Measurements from ENCODE around the gene BCAS1.
A peak's percentile ranks its signal among the peaks of the same experiment; 100 is the strongest.

Gene BCAS1

DNA sequence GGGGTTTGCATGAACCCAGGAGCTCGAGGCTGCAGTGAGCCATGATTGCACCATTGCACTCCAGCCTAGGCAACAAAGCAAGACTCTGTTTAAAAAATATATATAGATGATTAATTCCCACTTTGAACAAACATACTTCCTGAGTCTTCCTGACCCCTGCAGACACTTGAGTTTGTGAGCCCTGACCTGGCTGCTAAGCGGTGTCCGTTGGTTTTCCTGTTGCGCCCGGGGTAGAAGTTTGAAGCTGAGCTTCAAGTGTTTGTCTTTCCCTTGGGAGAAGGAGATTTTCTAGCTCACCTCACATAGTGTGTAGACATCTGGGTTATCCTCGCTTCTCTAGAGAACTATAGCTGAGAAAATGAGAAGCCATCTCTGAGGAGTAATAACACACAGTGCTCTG lies 11.7 kb upstream of the BCAS1 start:
- WGBS (ENCODE audit: extremely low coverage, insufficient coverage, low lambda C conversion rate): no CpG with 5 or more reads among the region's 6 CpGs
- no peak overlapping the region for H3K56ac ChIP-seq (ENCODE audit: low read length)
- no peak overlapping the region for H3K4me3 ChIP-seq (ENCODE audit: low read length)
- H3K4me2 ChIP-seq (ENCODE audit: low read length): no peak overlapping the region
- H3K9ac ChIP-seq (ENCODE audit: low read length): no peak overlapping the region
- no peaks in the 10 kb centered on the region for H3K27me3 ChIP-seq (ENCODE audit: insufficient read depth, low read length, poor library complexity)
- no peak overlapping the region for H2BK120ac ChIP-seq (ENCODE audit: low read depth, low read length)
- H2BK15ac ChIP-seq (replicated peaks; ENCODE audit: low read depth): no peak overlapping the region
- H3K36me3 ChIP-seq (ENCODE audit: control insufficient read depth, insufficient read depth, low read length): no peaks in the 10 kb centered on the region
- no peak overlapping the region for H3K18ac ChIP-seq (ENCODE audit: low read length)
- no peak overlapping the region for H2BK5ac ChIP-seq (ENCODE audit: low read length)
- no peaks in the 10 kb centered on the region for H3K79me2 ChIP-seq (ENCODE audit: control insufficient read depth, insufficient read depth, low read length)
- no peaks in the 10 kb centered on the region for H3K4me1 ChIP-seq (ENCODE audit: control insufficient read depth, low read depth, low read length)
- H4K5ac ChIP-seq (ENCODE audit: low read length): no peak overlapping the region
- no peaks in the 10 kb centered on the region for H3K79me1 ChIP-seq (ENCODE audit: low read length)
- no peak overlapping the region for H3K4ac ChIP-seq (ENCODE audit: low read depth, low read length)
- H3K23ac ChIP-seq (ENCODE audit: low read length): no peak overlapping the region
- H4K8ac ChIP-seq (ENCODE audit: low read depth, low read length): no peak overlapping the region
- DNase-seq: no peak
- H2AK5ac ChIP-seq (ENCODE audit: low read length): no peak overlapping the region
- no peak overlapping the region for H3K27ac ChIP-seq (ENCODE audit: low read depth, low read length)

GRCh38 chr20:54079652-54080051 lies 9.3 kb upstream of the BCAS1 start:
- Histone ChIP-seq H2BK15ac (replicated peaks; ENCODE audit: low read depth) (no peak overlapping the region), H3K27me3 (ENCODE audit: insufficient read depth, low read length, poor library complexity) (no peaks in the 10 kb centered on the region), H3K27ac (ENCODE audit: low read depth, low read length) (no peak overlapping the region), H4K5ac (ENCODE audit: low read length) (no peak overlapping the region), H2BK120ac (ENCODE audit: low read depth, low read length) (no peak overlapping the region), H3K4ac (ENCODE audit: low read depth, low read length) (no peak overlapping the region), H3K4me3 (ENCODE audit: low read length) (no peak overlapping the region), H3K36me3 (ENCODE audit: control insufficient read depth, insufficient read depth, low read length) (no peaks in the 10 kb centered on the region), H2AK5ac (ENCODE audit: low read length) (no peak overlapping the region), H3K79me2 (ENCODE audit: control insufficient read depth, insufficient read depth, low read length) (no peaks in the 10 kb centered on the region), H3K9ac (ENCODE audit: low read length) (no peak overlapping the region), H4K8ac (ENCODE audit: low read depth, low read length) (no peak overlapping the region), H3K56ac (ENCODE audit: low read length) (no peak overlapping the region), H3K23ac (ENCODE audit: low read length) (no peak overlapping the region), H2BK5ac (ENCODE audit: low read length) (no peak overlapping the region), H3K4me1 (ENCODE audit: control insufficient read depth, low read depth, low read length) (no peaks in the 10 kb centered on the region), H3K4me2 (ENCODE audit: low read length) (no peak overlapping the region), H3K18ac (ENCODE audit: low read length) (no peak overlapping the region), H3K79me1 (ENCODE audit: low read length) (no peaks in the 10 kb centered on the region)
- no peak for DNase-seq
- 100% methylated on average over 1 of the region's 3 CpGs for WGBS (ENCODE audit: extremely low coverage, insufficient coverage, low lambda C conversion rate)

DNA sequence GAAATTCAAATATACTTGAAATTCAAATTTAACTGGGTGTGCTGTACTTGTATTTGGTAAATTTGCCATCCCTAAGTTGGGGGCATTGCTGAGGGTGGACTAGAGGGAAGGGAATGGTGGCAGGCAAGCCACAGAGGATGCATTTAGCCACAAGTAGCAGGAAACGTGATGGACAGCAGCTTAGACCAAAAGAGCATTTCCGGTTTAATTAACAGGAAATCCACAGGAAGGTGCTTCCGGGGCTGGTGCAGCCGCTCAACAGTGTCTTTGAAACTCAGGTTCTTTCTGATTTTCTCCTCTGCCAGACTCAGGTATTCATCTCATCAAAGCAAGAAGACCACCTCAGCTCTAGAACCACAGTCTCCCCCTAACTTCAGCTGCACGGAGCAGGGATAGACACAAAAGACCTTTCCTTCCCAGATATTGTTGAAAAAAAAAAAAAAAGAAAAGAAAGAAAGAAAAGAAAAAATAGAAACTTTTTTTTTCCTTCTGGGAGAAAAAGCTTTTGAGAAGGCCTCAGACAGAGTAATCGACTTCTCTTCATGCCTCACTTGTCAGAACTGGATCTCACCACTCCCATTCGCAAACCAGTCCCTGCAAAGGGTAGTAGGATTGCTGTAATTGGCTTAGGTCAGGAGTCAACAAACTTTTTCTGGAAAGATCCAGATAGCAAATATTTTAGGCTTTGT lies 8.0 kb upstream of the BCAS1 start:
- Histone ChIP-seq H3K79me2 (ENCODE audit: control insufficient read depth, insufficient read depth, low read length) (no peaks in the 10 kb centered on the region), H3K36me3 (ENCODE audit: control insufficient read depth, insufficient read depth, low read length) (no peaks in the 10 kb centered on the region), H3K23ac (ENCODE audit: low read length) (peak overlapping the region; percentile 45), H2AK5ac (ENCODE audit: low read length) (no peak overlapping the region), H2BK120ac (ENCODE audit: low read depth, low read length) (no peak overlapping the region), H4K5ac (ENCODE audit: low read length) (no peak overlapping the region), H3K79me1 (ENCODE audit: low read length) (no peaks in the 10 kb centered on the region), H3K4me1 (ENCODE audit: control insufficient read depth, low read depth, low read length) (no peaks in the 10 kb centered on the region), H4K8ac (ENCODE audit: low read depth, low read length) (no peak overlapping the region), H2BK5ac (ENCODE audit: low read length) (no peak overlapping the region), H3K4ac (ENCODE audit: low read depth, low read length) (no peak overlapping the region), H3K9ac (ENCODE audit: low read length) (no peak overlapping the region), H2BK15ac (replicated peaks; ENCODE audit: low read depth) (no peak overlapping the region), H3K27ac (ENCODE audit: low read depth, low read length) (no peak overlapping the region), H3K56ac (ENCODE audit: low read length) (no peak overlapping the region), H3K27me3 (ENCODE audit: insufficient read depth, low read length, poor library complexity) (no peaks in the 10 kb centered on the region), H3K18ac (ENCODE audit: low read length) (no peak overlapping the region), H3K4me3 (ENCODE audit: low read length) (no peak overlapping the region), H3K4me2 (ENCODE audit: low read length) (no peak overlapping the region)
- peak; percentile 42 for DNase-seq
- no CpG with 5 or more reads among the region's 7 CpGs for WGBS (ENCODE audit: extremely low coverage, insufficient coverage, low lambda C conversion rate)

- Histone ChIP-seq H2BK5ac (ENCODE audit: low read length) (no peak overlapping the region), H2BK15ac (replicated peaks; ENCODE audit: low read depth) (no peak overlapping the region), H3K18ac (ENCODE audit: low read length) (no peak overlapping the region), H4K8ac (ENCODE audit: low read depth, low read length) (no peak overlapping the region), H3K4me3 (ENCODE audit: low read length) (no peak overlapping the region), H4K5ac (ENCODE audit: low read length) (no peak overlapping the region), H3K79me2 (ENCODE audit: control insufficient read depth, insufficient read depth, low read length) (no peaks in the 10 kb centered on the region), H3K23ac (ENCODE audit: low read length) (no peak overlapping the region), H3K56ac (ENCODE audit: low read length) (no peak overlapping the region), H3K27ac (ENCODE audit: low read depth, low read length) (no peak overlapping the region), H3K9ac (ENCODE audit: low read length) (no peak overlapping the region), H3K36me3 (ENCODE audit: control insufficient read depth, insufficient read depth, low read length) (no peaks in the 10 kb centered on the region), H2AK5ac (ENCODE audit: low read length) (no peak overlapping the region), H3K4me2 (ENCODE audit: low read length) (no peak overlapping the region), H3K79me1 (ENCODE audit: low read length) (no peaks in the 10 kb centered on the region), H3K4ac (ENCODE audit: low read depth, low read length) (no peak overlapping the region), H2BK120ac (ENCODE audit: low read depth, low read length) (no peak overlapping the region), H3K27me3 (ENCODE audit: insufficient read depth, low read length, poor library complexity) (no peaks in the 10 kb centered on the region), H3K4me1 (ENCODE audit: control insufficient read depth, low read depth, low read length) (no peaks in the 10 kb centered on the region)
- DNase-seq: no peak
- WGBS (ENCODE audit: extremely low coverage, insufficient coverage, low lambda C conversion rate): no CpG with 5 or more reads among the region's 3 CpGs
Measured at GRCh38 chr20:54076259-54076658, 5.9 kb upstream of the BCAS1 start.

- Histone ChIP-seq H2AK5ac (ENCODE audit: low read length) (no peak overlapping the region), H3K9ac (ENCODE audit: low read length) (no peak overlapping the region), H3K56ac (ENCODE audit: low read length) (no peak overlapping the region), H3K36me3 (ENCODE audit: control insufficient read depth, insufficient read depth, low read length) (no peaks in the 10 kb centered on the region), H3K23ac (ENCODE audit: low read length) (no peak overlapping the region), H3K4me1 (ENCODE audit: control insufficient read depth, low read depth, low read length) (no peaks in the 10 kb centered on the region), H4K5ac (ENCODE audit: low read length) (no peak overlapping the region), H2BK5ac (ENCODE audit: low read length) (no peak overlapping the region), H2BK15ac (replicated peaks; ENCODE audit: low read depth) (no peak overlapping the region), H3K79me2 (ENCODE audit: control insufficient read depth, insufficient read depth, low read length) (no peaks in the 10 kb centered on the region), H3K18ac (ENCODE audit: low read length) (no peak overlapping the region), H4K8ac (ENCODE audit: low read depth, low read length) (no peak overlapping the region), H2BK120ac (ENCODE audit: low read depth, low read length) (no peak overlapping the region), H3K27me3 (ENCODE audit: insufficient read depth, low read length, poor library complexity) (no peaks in the 10 kb centered on the region), H3K4ac (ENCODE audit: low read depth, low read length) (no peak overlapping the region), H3K4me2 (ENCODE audit: low read length) (no peak overlapping the region), H3K4me3 (ENCODE audit: low read length) (no peak overlapping the region), H3K27ac (ENCODE audit: low read depth, low read length) (no peak overlapping the region), H3K79me1 (ENCODE audit: low read length) (no peaks in the 10 kb centered on the region)
- DNase-seq: no peak
- WGBS (ENCODE audit: extremely low coverage, insufficient coverage, low lambda C conversion rate): no CpG with 5 or more reads among the region's 1 CpG
Measured at GRCh38 chr20:54075322-54075721, 4.9 kb upstream of the BCAS1 start.

DNA sequence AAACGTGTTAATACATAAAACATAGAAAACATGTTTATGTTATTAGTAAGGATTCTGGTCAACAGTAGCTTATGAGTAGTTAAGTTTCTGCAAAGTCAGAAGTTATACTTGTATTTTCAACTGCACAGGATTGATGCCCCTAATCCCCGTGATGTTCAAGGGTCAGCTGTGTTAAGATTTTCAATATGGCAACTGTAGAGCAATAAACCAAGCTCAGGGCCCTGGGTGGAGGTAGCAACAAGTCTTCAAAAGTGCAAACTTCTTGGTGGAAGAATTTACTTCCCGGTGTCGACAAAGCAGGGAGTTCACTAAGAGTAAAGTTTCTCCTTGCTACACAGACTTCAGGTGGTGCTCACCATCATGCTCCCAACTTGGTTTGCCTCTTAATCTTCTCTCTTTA lies 4.1 kb upstream of the BCAS1 start:
- Histone ChIP-seq H3K27ac (ENCODE audit: low read depth, low read length) (no peak overlapping the region), H3K79me1 (ENCODE audit: low read length) (no peaks in the 10 kb centered on the region), H2BK120ac (ENCODE audit: low read depth, low read length) (no peak overlapping the region), H3K27me3 (ENCODE audit: insufficient read depth, low read length, poor library complexity) (no peaks in the 10 kb centered on the region), H3K36me3 (ENCODE audit: control insufficient read depth, insufficient read depth, low read length) (no peaks in the 10 kb centered on the region), H3K4me2 (ENCODE audit: low read length) (no peak overlapping the region), H3K4me1 (ENCODE audit: control insufficient read depth, low read depth, low read length) (no peaks in the 10 kb centered on the region), H2AK5ac (ENCODE audit: low read length) (no peak overlapping the region), H4K5ac (ENCODE audit: low read length) (no peak overlapping the region), H3K4ac (ENCODE audit: low read depth, low read length) (no peak overlapping the region), H3K9ac (ENCODE audit: low read length) (no peak overlapping the region), H4K8ac (ENCODE audit: low read depth, low read length) (no peak overlapping the region), H3K18ac (ENCODE audit: low read length) (no peak overlapping the region), H2BK15ac (replicated peaks; ENCODE audit: low read depth) (no peak overlapping the region), H3K79me2 (ENCODE audit: control insufficient read depth, insufficient read depth, low read length) (no peaks in the 10 kb centered on the region), H2BK5ac (ENCODE audit: low read length) (no peak overlapping the region), H3K23ac (ENCODE audit: low read length) (no peak overlapping the region), H3K56ac (ENCODE audit: low read length) (no peak overlapping the region), H3K4me3 (ENCODE audit: low read length) (no peak overlapping the region)
- no CpG with 5 or more reads among the region's 4 CpGs for WGBS (ENCODE audit: extremely low coverage, insufficient coverage, low lambda C conversion rate)
- no peak for DNase-seq
